ENCODE results near the gene CTSC.

- TF ChIP-seq EZH2 (IDR thresholded peaks at IDR 0.05; ENCODE audit: insufficient read depth, poor library complexity, severe bottlenecking) (no peak), EZH2phosphoT487 (IDR thresholded peaks at IDR 0.05; ENCODE audit: insufficient read depth, low read depth) (no peak)
Measured at GRCh38 chr11:88326099-88326498, 11.4 kb downstream of the CTSC start.
